GM19467 (cell line): ENCODE measurements around the gene RBM33.

Experiments used
- ATAC-seq: cut with Tn5 transposase; IDR thresholded peaks from one replicate; pipeline ENCODE4 v1.9.1; 2021; ENCODE audit warnings: mild to moderate bottlenecking, moderate library complexity; ENCODE audit not compliant: unreplicated experiment

RBM33 gene

GRCh38 chr7:155765458-155765857 lies 121.0 kb downstream of the RBM33 start:
- no peak for ATAC-seq

GRCh38 chr7:155766386-155766785 lies 121.9 kb downstream of the RBM33 start:
- no peak for ATAC-seq

- no peak for ATAC-seq
Measured at GRCh38 chr7:155766966-155767916, 122.8 kb downstream of the RBM33 start.

- ATAC-seq: no peak
Measured at GRCh38 chr7:155769701-155770100, 125.2 kb downstream of the RBM33 start.

- ATAC-seq: no peak
Measured at GRCh38 chr7:155770241-155770640, 125.8 kb downstream of the RBM33 start.

- no peak for ATAC-seq
Measured at GRCh38 chr7:155773531-155773930, 129.1 kb downstream of the RBM33 start.

GRCh38 chr7:155774947-155775346 lies 130.5 kb downstream of the RBM33 start:
- no peak for ATAC-seq

- no peak for ATAC-seq
Measured at GRCh38 chr7:155775691-155776090, 131.2 kb downstream of the RBM33 start.

- ATAC-seq: no peak
Measured at GRCh38 chr7:155776606-155777005, 132.1 kb downstream of the RBM33 start.

GRCh38 chr7:155778349-155778748 lies 133.9 kb downstream of the RBM33 start:
- ATAC-seq: no peak

GRCh38 chr7:155780884-155781283 lies 136.4 kb downstream of the RBM33 start:
- ATAC-seq: no peak

GRCh38 chr7:155781433-155781832 lies 137.0 kb downstream of the RBM33 start:
- ATAC-seq: no peak

- ATAC-seq: no peak
Measured at GRCh38 chr7:155782466-155782865, 138.0 kb downstream of the RBM33 start.

- ATAC-seq: no peak
Measured at GRCh38 chr7:155785536-155785935, 141.1 kb downstream of the RBM33 start.

GRCh38 chr7:155786491-155786890 lies 142.0 kb downstream of the RBM33 start:
- ATAC-seq: no peak

GRCh38 chr7:155787171-155787851 lies 142.8 kb downstream of the RBM33 start:
- no peak for ATAC-seq

- ATAC-seq: no peak
Measured at GRCh38 chr7:155788616-155789000, 144.1 kb downstream of the RBM33 start.

- ATAC-seq: no peak
Measured at GRCh38 chr7:155789001-155789725, 144.7 kb downstream of the RBM33 start.

- no peak for ATAC-seq
Measured at GRCh38 chr7:155790666-155791065, 146.2 kb downstream of the RBM33 start.

GRCh38 chr7:155791214-155791737 lies 146.8 kb downstream of the RBM33 start:
- ATAC-seq: no peak

- no peak for ATAC-seq
Measured at GRCh38 chr7:155791836-155792235, 147.4 kb downstream of the RBM33 start.
